Fibroblast of lung (primary cell): Measurements from ENCODE around the gene STRIP2. TPM values are rescaled to one million over a fixed set of nuclear protein-coding genes. Genes with fewer than 3 reads are reported as not detected.

ENCODE experiments used
- DNase-seq, 2 donors: peaks; one replicate each; pipeline versions ENCODE4 v3.0.0 to v3.0.0-alpha.2; 2010; ENCODE audit warnings: low read depth in 2 of 2
- H2AFZ ChIP-seq: 2 replicates; pipeline ENCODE4 v1.5.1; 2012; ENCODE audit warnings: low read length, control low read depth, inconsistent platforms
- H3K27ac ChIP-seq: 2 replicates; pipeline ENCODE4 v1.5.1; 2011; ENCODE audit warnings: low read length, control low read depth; ENCODE audit not compliant: insufficient read depth
- H3K27me3 ChIP-seq: 2 replicates; pipeline ENCODE4 v1.5.1; 2011; ENCODE audit warnings: mild to moderate bottlenecking, low read length; ENCODE audit not compliant: control insufficient read depth, insufficient read depth
- H3K36me3 ChIP-seq: 2 replicates; pipeline ENCODE4 v1.5.1; 2011; ENCODE audit warnings: low read length; ENCODE audit not compliant: control insufficient read depth, insufficient read depth
- H3K4me1 ChIP-seq: 2 replicates; pipeline ENCODE4 v1.5.1; 2011; ENCODE audit warnings: low read length; ENCODE audit not compliant: control insufficient read depth, insufficient read depth; ENCODE audit errors: extremely low read depth
- H3K4me2 ChIP-seq: 2 replicates; pipeline ENCODE4 v1.5.1; 2011; ENCODE audit warnings: low read length, control low read depth; ENCODE audit not compliant: insufficient read depth; ENCODE audit errors: extremely low read depth
- H3K4me3 ChIP-seq, 4 experiments: fragments of 200-600 bp in 1 of 4; sonication (generic) in 1 of 4; replicated peaks in 1 of 4; 2 replicates each; pipeline ENCODE4 v1.5.1; 2011 to 2016; ENCODE audit warnings: low read length in 4 of 4, low read depth in 3 of 4, mild to moderate bottlenecking in 3 of 4, control low read depth in 2 of 4, inconsistent platforms in 1 of 4, mixed read lengths in 1 of 4; ENCODE audit not compliant: insufficient read depth in 1 of 4; ENCODE audit errors: control extremely low read depth in 1 of 4
- H3K79me2 ChIP-seq: 2 replicates; pipeline ENCODE4 v1.5.1; 2012; ENCODE audit warnings: mild to moderate bottlenecking, low read length, inconsistent platforms; ENCODE audit not compliant: control insufficient read depth, insufficient read depth
- H3K9ac ChIP-seq: 2 replicates; pipeline ENCODE4 v1.5.1; 2011; ENCODE audit warnings: mild to moderate bottlenecking, low read length, control low read depth; ENCODE audit not compliant: insufficient read depth
- H3K9me3 ChIP-seq: 2 replicates; pipeline ENCODE4 v1.5.1; 2012; ENCODE audit warnings: low read depth, low read length; ENCODE audit not compliant: control insufficient read depth, insufficient read depth
- H4K20me1 ChIP-seq: 2 replicates; pipeline ENCODE4 v1.5.1; 2011; ENCODE audit warnings: low read length; ENCODE audit not compliant: control insufficient read depth, insufficient read depth; ENCODE audit errors: extremely low read depth
- CTCF ChIP-seq, 2 donors: IDR thresholded peaks in 1 of 2; conservative IDR thresholded peaks in 1 of 2; 1 replicate in 1 of 2; 2 replicates in 1 of 2; pipeline ENCODE4 v1.5.1; 2011 to 2012; ENCODE audit warnings: low read length in 2 of 2, control low read depth in 1 of 2, inconsistent platforms in 1 of 2, low read depth in 1 of 2, mild to moderate bottlenecking in 1 of 2
- EZH2 ChIP-seq: IDR thresholded peaks from 2 replicates; pipeline ENCODE4 v1.5.1; 2012; ENCODE audit warnings: low read length, control low read depth, mild to moderate bottlenecking; ENCODE audit errors: missing control alignments
- polyA minus RNA-seq: library from RNA; depleted of rRNA, polyadenylated mRNA; stranded (reverse); fragments of >200 nt; gene quantifications from 2 replicates; pipeline ENCODE4 v1.2.3, GENCODE V29; 2011; ENCODE audit warnings: low replicate concordance
- polyA plus RNA-seq, 2 donors: library from polyadenylated mRNA; depleted of rRNA in 1 of 2; stranded (reverse) in 1 of 2; unstranded in 1 of 2; fragments of >200 nt; gene quantifications; 2 replicates each; pipeline ENCODE4 v1.2.1, GENCODE V29; 2011 to 2012; ENCODE audit warnings: missing spikeins in 1 of 2
- total RNA-seq: library from RNA; depleted of rRNA; stranded (reverse); fragments of >200 nt; gene quantifications from 2 replicates; pipeline ENCODE4 v1.2.1, GENCODE V29; 2014

The STRIP2 gene, protein sequence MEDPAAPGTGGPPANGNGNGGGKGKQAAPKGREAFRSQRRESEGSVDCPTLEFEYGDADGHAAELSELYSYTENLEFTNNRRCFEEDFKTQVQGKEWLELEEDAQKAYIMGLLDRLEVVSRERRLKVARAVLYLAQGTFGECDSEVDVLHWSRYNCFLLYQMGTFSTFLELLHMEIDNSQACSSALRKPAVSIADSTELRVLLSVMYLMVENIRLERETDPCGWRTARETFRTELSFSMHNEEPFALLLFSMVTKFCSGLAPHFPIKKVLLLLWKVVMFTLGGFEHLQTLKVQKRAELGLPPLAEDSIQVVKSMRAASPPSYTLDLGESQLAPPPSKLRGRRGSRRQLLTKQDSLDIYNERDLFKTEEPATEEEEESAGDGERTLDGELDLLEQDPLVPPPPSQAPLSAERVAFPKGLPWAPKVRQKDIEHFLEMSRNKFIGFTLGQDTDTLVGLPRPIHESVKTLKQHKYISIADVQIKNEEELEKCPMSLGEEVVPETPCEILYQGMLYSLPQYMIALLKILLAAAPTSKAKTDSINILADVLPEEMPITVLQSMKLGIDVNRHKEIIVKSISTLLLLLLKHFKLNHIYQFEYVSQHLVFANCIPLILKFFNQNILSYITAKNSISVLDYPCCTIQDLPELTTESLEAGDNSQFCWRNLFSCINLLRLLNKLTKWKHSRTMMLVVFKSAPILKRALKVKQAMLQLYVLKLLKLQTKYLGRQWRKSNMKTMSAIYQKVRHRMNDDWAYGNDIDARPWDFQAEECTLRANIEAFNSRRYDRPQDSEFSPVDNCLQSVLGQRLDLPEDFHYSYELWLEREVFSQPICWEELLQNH
- total RNA-seq (4.9 and 10.9 TPM in 2 replicates), polyA plus RNA-seq (1.9 and 5.3 TPM in 2 replicates), polyA minus RNA-seq (2.6 and 9.2 TPM in 2 replicates)
- 1.4 and 3.6 TPM in 2 replicates for polyA plus RNA-seq (2012)

GRCh38 chr7:129433847-129434674 is at the start of gene STRIP2:
Gene STRIP2 (plus strand): TSS chr7:129434432. CDS start chr7:129434473, 41 bp downstream.
- peaks cover 3% of the 10 kb centered on the region for H3K27me3 ChIP-seq
- peak within 1 kb of the TSS; percentile 52 for H3K27ac ChIP-seq
- H3K4me1 ChIP-seq = peaks cover 4% of the 10 kb centered on the region
- peak; percentile 70 to 80 for DNase-seq
- H3K4me2 ChIP-seq = peak within 1 kb of the TSS; percentile 96
- H3K4me3 ChIP-seq = peak within 1 kb of the TSS; percentile 74 to 89 (median 79)
- no peaks in the 10 kb centered on the region for H3K36me3 ChIP-seq
- H3K9ac ChIP-seq = peak within 1 kb of the TSS; percentile 71
- TF ChIP-seq EZH2 (no peak), CTCF (conservative IDR thresholded peaks at IDR 0.05 in 1 of 2, IDR thresholded peaks at IDR 0.05 in 1 of 2; ENCODE audit: low read depth in 1 of 2, low read length in 2 of 2) (peak in 1 of 2 donors; percentile 10)
- H2AFZ ChIP-seq = peak within 1 kb of the TSS; percentile 100
- no peaks in the 10 kb centered on the region for H3K9me3 ChIP-seq
- no peaks in the 10 kb centered on the region for H4K20me1 ChIP-seq
- peaks cover 3% of the 10 kb centered on the region for H3K79me2 ChIP-seq

- H3K4me1 ChIP-seq = no peaks in the 10 kb centered on the region
- TF ChIP-seq EZH2 = no peak
- H3K27me3 ChIP-seq = no peaks in the 10 kb centered on the region
- H3K9ac ChIP-seq = no peak overlapping the region
- no peaks in the 10 kb centered on the region for H3K36me3 ChIP-seq
- H3K79me2 ChIP-seq = no peaks in the 10 kb centered on the region
- H3K27ac ChIP-seq = no peak overlapping the region
- peak in 1 of 2 donors; percentile 14 for DNase-seq
- H3K4me3 ChIP-seq = no peak overlapping the region
- no peak overlapping the region for H3K4me2 ChIP-seq
- no peaks in the 10 kb centered on the region for H3K9me3 ChIP-seq
- H2AFZ ChIP-seq = no peak overlapping the region
- H4K20me1 ChIP-seq = no peaks in the 10 kb centered on the region
These were observed 49.1 kb upstream of the STRIP2 start for GRCh38 chr7:129385116-129385515.

DNA sequence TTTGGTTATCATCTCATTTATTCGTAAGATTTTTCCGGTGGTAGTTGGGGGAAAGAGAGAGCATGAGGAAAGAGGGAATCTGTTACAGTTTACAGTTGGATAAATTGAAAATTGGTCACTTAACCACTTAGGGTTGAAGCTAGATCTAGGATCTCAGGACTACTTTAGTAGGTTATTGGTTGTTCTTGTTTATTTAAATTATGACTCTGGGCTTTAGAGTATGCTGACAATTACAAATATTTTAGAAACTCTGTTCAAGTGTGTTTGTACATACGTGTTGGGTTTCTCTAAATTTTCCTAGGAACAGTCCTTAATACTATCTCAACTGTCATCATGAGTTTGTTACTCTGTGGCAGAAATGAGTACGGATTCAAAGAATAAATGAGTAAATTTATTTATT is 48.6 kb upstream of the STRIP2 start:
- no peaks in the 10 kb centered on the region for H3K9me3 ChIP-seq
- H3K79me2 ChIP-seq = no peaks in the 10 kb centered on the region
- no peak overlapping the region for H2AFZ ChIP-seq
- no peaks in the 10 kb centered on the region for H3K4me1 ChIP-seq
- no peak overlapping the region for H3K4me2 ChIP-seq
- H3K27me3 ChIP-seq = no peaks in the 10 kb centered on the region
- no peaks in the 10 kb centered on the region for H3K36me3 ChIP-seq
- H3K9ac ChIP-seq = no peak overlapping the region
- H3K27ac ChIP-seq = no peak overlapping the region
- TF ChIP-seq EZH2 = no peak
- no peak for TF ChIP-seq CTCF (conservative IDR thresholded peaks at IDR 0.05 in 1 of 2, IDR thresholded peaks at IDR 0.05 in 1 of 2; ENCODE audit: low read depth in 1 of 2, low read length in 2 of 2)
- no peak overlapping the region for H3K4me3 ChIP-seq
- DNase-seq = no peak
- no peaks in the 10 kb centered on the region for H4K20me1 ChIP-seq
